Stomach (tissue), 9 donors: ENCODE results near the gene RNF39. TPM values are rescaled to one million over a fixed set of nuclear protein-coding genes. Genes with fewer than 3 reads are reported as not detected.

Experiments used
- DNase-seq, 2 donors: peaks; one replicate each; pipeline versions ENCODE4 v3.0.0 to v3.0.0-alpha.2; 2013 to 2019
- H3K27ac ChIP-seq, 5 donors: fragments of 200-600 bp in 4 of 5; sonication (generic) in 4 of 5; one replicate each; pipeline ENCODE4 v1.5.1; 2013 to 2019; ENCODE audit warnings: mild to moderate bottlenecking in 1 of 5, moderate library complexity in 1 of 5
- H3K27me3 ChIP-seq, 3 donors: fragments of 200-600 bp; sonication (generic); one replicate each; pipeline ENCODE4 v1.5.1; 2017 to 2019; ENCODE audit warnings: mixed run types in 1 of 3
- H3K36me3 ChIP-seq, 4 donors: fragments of 200-600 bp; sonication (generic); 1 replicate in 3 of 4; 2 replicates in 1 of 4; pipeline ENCODE4 v1.5.1; 2016 to 2019
- H3K4me1 ChIP-seq, 4 donors: fragments of 200-600 bp; sonication (generic); one replicate each; pipeline ENCODE4 v1.5.1; 2016 to 2019
- H3K4me3 ChIP-seq, 4 donors: fragments of 200-600 bp; sonication (generic) in 3 of 4; one replicate each; pipeline ENCODE4 v1.5.1; 2016 to 2019; ENCODE audit warnings: mild to moderate bottlenecking in 1 of 4
- H3K9me3 ChIP-seq, 4 donors: fragments of 200-600 bp; sonication (generic); one replicate each; pipeline ENCODE4 v1.5.1; 2016 to 2019
- EP300 ChIP-seq: sonication (generic); formaldehyde crosslinking; IDR thresholded peaks from one replicate; pipeline ENCODE4 v1.6.1; 2017; ENCODE audit warnings: antibody characterized with exemption
- POLR2A ChIP-seq, 4 donors: fragments of 450-650 bp; IDR thresholded peaks; one replicate each; pipeline ENCODE4 v1.6.1; 2016; ENCODE audit warnings: antibody characterized with exemption in 4 of 4, control low read depth in 2 of 4, mild to moderate bottlenecking in 1 of 4, moderate library complexity in 1 of 4
- POLR2AphosphoS5 ChIP-seq, 3 donors: sonication (generic); formaldehyde crosslinking; IDR thresholded peaks; one replicate each; pipeline ENCODE4 v1.6.1; 2016; ENCODE audit warnings: antibody characterized with exemption in 3 of 3
- WGBS, 5 donors: extraction: QIAGEN DNeasy Blood & Tissue Kit in 3 of 5; methylation state at CpG; one replicate each; pipeline versions ENCODE4 v1.1.5 to v1.1.7; 2013 to 2018; 5-methylcytosine and 5-hydroxymethylcytosine counted together
- intact Hi-C: fragments of 100-400 bp; cut with DNase I; formaldehyde crosslinking; loops from one replicate; pipeline ENCODE4 v1.15.1; 2023; ENCODE audit warnings: low total_unique reads
- polyA plus RNA-seq, 3 donors: library from polyadenylated mRNA; stranded (reverse); fragments of 200-250 nt; gene quantifications; one replicate each; pipeline ENCODE4 v1.2.3, GENCODE V29; 2013
- total RNA-seq, 5 donors: library from RNA; depleted of rRNA; stranded (reverse); fragments of >200 nt; gene quantifications; one replicate each; pipeline versions ENCODE4 v1.1.0 to v1.2.3, GENCODE V29; 2014 to 2016
- TF ChIP-seq, protein P1 (sequence below), 7 experiments: fragments of 450-650 bp in 4 of 7; fragments of 200-600 bp in 3 of 7; sonication (generic) in 3 of 7; IDR thresholded peaks; one replicate each; pipeline ENCODE4 v1.5.1; 2016 to 2019; ENCODE audit warnings: antibody characterized with exemption in 7 of 7, control low read depth in 2 of 7, mild to moderate bottlenecking in 1 of 7
- donor health status: healthy with polysubstance abuse.
- donor health status: Bipolar disorder and iron deficiency.
- donor health status: healthy.

RNF39 gene
- total and polyA plus RNA-seq, 8 donors, result 0.18 to 13.5 (median 3.3) TPM; not detected in 2

DNA sequence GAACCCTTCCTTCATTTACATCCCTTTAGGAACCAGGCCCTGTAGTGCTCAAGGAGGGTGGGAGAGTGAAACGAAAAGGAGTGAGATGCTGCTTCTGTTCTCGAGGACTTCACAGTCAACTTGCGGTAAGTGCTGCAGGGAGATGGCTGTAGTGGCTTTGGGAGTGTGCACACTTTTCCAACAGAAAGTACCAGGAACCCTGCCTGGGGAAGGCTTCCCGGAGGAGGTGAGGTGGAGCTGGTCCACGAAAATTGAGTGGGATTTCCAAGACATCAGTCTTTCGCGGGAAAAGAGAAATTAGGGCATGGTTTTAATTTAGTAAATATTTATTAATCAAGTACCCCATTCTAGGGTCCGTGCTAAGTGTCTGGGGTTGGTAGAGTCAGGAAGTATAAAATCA is 24.6 kb upstream of the RNF39 start:
- intact Hi-C loops, result no loop called here
- peak overlapping the region in 1 of 4 donors; percentile 50 for H3K4me3 ChIP-seq
- H3K36me3 ChIP-seq, result no peaks in the 10 kb centered on the region
- DNase-seq, result no peak
- TF ChIP-seq POLR2A (IDR thresholded peaks at IDR 0.05), result no peak
- no peak for TF ChIP-seq POLR2AphosphoS5 (IDR thresholded peaks at IDR 0.05)
- no peak for TF ChIP-seq EP300
- TF ChIP-seq, protein P1, sequence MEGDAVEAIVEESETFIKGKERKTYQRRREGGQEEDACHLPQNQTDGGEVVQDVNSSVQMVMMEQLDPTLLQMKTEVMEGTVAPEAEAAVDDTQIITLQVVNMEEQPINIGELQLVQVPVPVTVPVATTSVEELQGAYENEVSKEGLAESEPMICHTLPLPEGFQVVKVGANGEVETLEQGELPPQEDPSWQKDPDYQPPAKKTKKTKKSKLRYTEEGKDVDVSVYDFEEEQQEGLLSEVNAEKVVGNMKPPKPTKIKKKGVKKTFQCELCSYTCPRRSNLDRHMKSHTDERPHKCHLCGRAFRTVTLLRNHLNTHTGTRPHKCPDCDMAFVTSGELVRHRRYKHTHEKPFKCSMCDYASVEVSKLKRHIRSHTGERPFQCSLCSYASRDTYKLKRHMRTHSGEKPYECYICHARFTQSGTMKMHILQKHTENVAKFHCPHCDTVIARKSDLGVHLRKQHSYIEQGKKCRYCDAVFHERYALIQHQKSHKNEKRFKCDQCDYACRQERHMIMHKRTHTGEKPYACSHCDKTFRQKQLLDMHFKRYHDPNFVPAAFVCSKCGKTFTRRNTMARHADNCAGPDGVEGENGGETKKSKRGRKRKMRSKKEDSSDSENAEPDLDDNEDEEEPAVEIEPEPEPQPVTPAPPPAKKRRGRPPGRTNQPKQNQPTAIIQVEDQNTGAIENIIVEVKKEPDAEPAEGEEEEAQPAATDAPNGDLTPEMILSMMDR (IDR thresholded peaks at IDR 0.05), result no peak
- peaks cover 0 to 84% (median 13%) of the 10 kb centered on the region in 3 donors for H3K27me3 ChIP-seq
- H3K27ac ChIP-seq, result peak overlapping the region in 4 of 5 donors; percentile 27 to 82 (median 77)
- H3K9me3 ChIP-seq, result no peaks in the 10 kb centered on the region
- H3K4me1 ChIP-seq, result peaks cover 30 to 56% (median 39%) of the 10 kb centered on the region in 4 donors
- 40 to 51% (median 46%) methylated on average over 8 of the region's 8 CpGs for WGBS, 5 donors

DNA sequence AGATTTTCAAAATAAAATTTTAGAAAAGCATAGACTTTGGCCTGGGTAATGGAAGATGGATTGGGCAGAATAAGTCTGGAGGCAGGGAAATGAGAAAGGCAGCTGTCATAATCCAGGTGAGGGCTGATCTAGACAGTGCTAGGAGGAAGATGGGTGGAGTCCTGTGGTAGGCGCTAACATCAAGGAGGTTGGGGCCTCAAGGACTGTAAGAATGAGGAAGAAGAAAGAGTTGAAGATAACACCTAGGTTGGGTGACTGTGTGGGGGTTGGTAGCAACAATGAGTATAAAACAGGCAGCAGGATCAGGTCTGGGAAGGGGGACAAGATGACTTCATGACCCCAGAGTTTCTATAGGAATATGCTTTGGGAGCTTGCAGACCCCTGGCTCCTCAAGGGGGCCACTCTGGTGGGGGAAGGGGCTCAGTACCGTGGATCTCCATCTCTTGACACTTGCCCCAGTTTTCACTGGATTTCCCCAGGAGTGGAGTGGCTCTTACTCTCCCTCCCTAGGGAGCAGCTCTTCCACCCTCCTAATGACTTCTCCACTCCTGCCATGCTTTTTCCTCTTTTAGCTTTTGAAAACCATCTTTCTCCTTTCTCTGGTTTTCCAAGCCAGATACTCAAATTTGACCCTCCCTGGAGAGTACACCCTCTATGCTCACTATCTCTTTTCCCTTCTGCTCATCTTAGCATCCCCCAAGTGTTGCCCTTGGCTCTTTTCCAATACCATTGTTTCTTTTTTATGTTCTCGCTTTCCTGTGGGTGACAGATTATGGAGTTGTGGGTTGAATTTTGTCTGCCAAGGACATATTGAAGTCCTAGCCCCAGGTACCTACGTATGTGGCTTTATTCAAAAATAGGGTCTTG is 22.6 kb upstream of the RNF39 start:
- Histone ChIP-seq H3K9me3 (no peaks in the 10 kb centered on the region), H3K4me1 (peaks cover 25 to 48% (median 34%) of the 10 kb centered on the region in 4 donors), H3K27me3 (peaks cover 0 to 76% (median 13%) of the 10 kb centered on the region in 3 donors), H3K4me3 (no peak overlapping the region), H3K36me3 (no peaks in the 10 kb centered on the region), H3K27ac (peak overlapping the region in 2 of 5 donors; percentile 19 to 47)
- WGBS, 5 donors, result 60 to 74% (median 63%) methylated on average over 4 of the region's 4 CpGs
- TF ChIP-seq POLR2A (IDR thresholded peaks at IDR 0.05) (no peak), POLR2AphosphoS5 (IDR thresholded peaks at IDR 0.05) (peak in 2 of 3 donors; percentile 11 to 67)
- intact Hi-C loops, result no loop called here
- peak; percentile 32 to 78 for DNase-seq

DNA sequence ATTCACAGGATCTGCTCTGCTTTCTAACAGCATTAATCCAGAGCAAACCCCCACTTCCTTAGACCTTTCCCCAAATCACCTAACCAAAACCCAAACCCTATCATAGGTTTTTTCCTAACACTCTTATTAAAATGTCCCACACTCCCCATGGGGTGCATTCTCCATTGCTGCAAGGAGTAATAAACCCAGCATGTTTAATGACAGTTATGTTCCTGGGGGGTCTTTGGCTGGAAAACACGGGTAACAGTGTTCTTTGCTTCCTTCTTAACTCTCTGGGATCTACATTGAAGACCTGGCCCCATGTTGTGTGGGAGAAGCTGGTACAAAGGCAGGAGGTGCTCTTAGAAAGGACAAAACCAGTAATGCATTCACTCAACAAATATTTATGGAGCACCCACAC is 21.3 kb upstream of the RNF39 start:
- Histone ChIP-seq H3K27me3 (peaks cover 0 to 85% (median 19%) of the 10 kb centered on the region in 3 donors), H3K9me3 (no peaks in the 10 kb centered on the region), H3K4me3 (no peak overlapping the region), H3K4me1 (peaks cover 14 to 41% (median 22%) of the 10 kb centered on the region in 4 donors), H3K36me3 (no peaks in the 10 kb centered on the region), H3K27ac (no peak overlapping the region)
- 33 to 54% (median 43%) methylated on average over 1 of the region's 1 CpG for WGBS, 5 donors
- intact Hi-C loops, result no loop called here
- no peak for DNase-seq
- TF ChIP-seq, protein P1 (IDR thresholded peaks at IDR 0.05), result no peak
- TF ChIP-seq POLR2AphosphoS5 (IDR thresholded peaks at IDR 0.05) (no peak), EP300 (no peak), POLR2A (IDR thresholded peaks at IDR 0.05) (no peak)

DNA sequence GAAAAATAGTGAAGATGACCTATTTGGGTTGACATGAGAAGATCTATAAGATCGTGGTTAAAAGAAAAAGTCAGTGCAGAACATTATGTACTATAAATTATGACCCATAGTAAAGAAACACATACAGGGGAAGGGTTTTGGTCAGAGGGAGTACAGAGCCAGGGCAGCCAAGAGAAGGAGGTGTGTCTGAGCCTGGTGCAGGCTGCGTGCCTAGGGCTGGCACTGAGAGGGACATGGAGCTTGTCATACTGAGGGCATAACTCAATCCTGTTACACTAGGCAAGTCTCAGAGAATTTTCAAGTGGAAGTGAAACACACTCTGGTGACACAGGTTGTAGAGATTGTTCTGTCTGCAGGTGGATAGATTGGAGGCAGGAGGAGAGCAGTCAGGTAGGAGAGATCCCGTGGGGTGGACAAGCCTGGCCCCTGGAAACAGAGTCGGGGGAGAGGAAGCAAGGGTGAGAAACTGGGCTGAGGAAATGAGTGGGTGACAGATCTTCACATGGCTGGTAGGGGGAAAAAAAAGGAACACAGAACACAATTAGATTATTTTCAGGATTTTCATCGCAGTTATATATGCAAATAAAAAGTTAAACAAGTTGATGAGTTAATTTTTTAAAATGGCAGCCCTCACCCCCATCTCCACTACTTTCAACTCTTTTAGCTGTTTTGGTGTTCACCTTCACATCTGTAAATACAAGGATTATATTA is 18.5 kb upstream of the RNF39 start:
- Histone ChIP-seq H3K4me3 (no peak overlapping the region), H3K36me3 (no peaks in the 10 kb centered on the region), H3K27me3 (peaks cover 0 to 76% (median 6%) of the 10 kb centered on the region in 3 donors), H3K9me3 (no peaks in the 10 kb centered on the region), H3K4me1 (peaks cover 0 to 29% (median 3%) of the 10 kb centered on the region in 4 donors), H3K27ac (peak overlapping the region in 1 of 5 donors; percentile 20)
- 56 to 75% (median 70%) methylated on average over 4 to 5 of the region's 5 CpGs for WGBS, 5 donors
- intact Hi-C loops, result no loop called here
- TF ChIP-seq POLR2A (IDR thresholded peaks at IDR 0.05) (no peak), POLR2AphosphoS5 (IDR thresholded peaks at IDR 0.05) (no peak), EP300 (no peak)
- TF ChIP-seq, protein P1 (IDR thresholded peaks at IDR 0.05), result no peak
- no peak for DNase-seq
